Measurements from ENCODE around the gene ORC6. TPM values are rescaled to one million over a fixed set of nuclear protein-coding genes. Genes with fewer than 3 reads are reported as not detected.

Gene ORC6
- total RNA-seq, 1 donor from 2014 or later = 1.4 TPM

- H3K4me3 ChIP-seq = no peak overlapping the region
- intact Hi-C loops (cut with micrococcal nuclease) = no loop called here
- H3K4me1 ChIP-seq = peaks cover 76% of the 10 kb centered on the region
- no peaks in the 10 kb centered on the region for H3K9me3 ChIP-seq (replicated peaks)
- TF ChIP-seq CTCF (IDR thresholded peaks at IDR 0.05; ENCODE audit: borderline replicate concordance) = no peak
- DNase-seq = no peak
- H3K27ac ChIP-seq (replicated peaks) = peak overlapping the region; percentile 82
- H3K36me3 ChIP-seq = peaks cover 22% of the 10 kb centered on the region
- no peaks in the 10 kb centered on the region for H3K27me3 ChIP-seq (ENCODE audit: low read depth)
Measured at GRCh38 chr16:46714797-46715591, 25.5 kb downstream of the ORC6 start.

GRCh38 chr16:46715769-46716305 is 26.4 kb downstream of the ORC6 start:
- no peak overlapping the region for H3K4me3 ChIP-seq
- peaks cover 68% of the 10 kb centered on the region for H3K4me1 ChIP-seq
- no peaks in the 10 kb centered on the region for H3K27me3 ChIP-seq (ENCODE audit: low read depth)
- intact Hi-C loops (cut with micrococcal nuclease) = no loop called here
- DNase-seq = peak; percentile 78
- H3K9me3 ChIP-seq (replicated peaks) = no peaks in the 10 kb centered on the region
- peaks cover 24% of the 10 kb centered on the region for H3K36me3 ChIP-seq
- no peak for TF ChIP-seq CTCF (IDR thresholded peaks at IDR 0.05; ENCODE audit: borderline replicate concordance)
- H3K27ac ChIP-seq (replicated peaks) = peak overlapping the region; percentile 82

- H3K4me3 ChIP-seq = no peak overlapping the region
- H3K9me3 ChIP-seq (replicated peaks) = no peaks in the 10 kb centered on the region
- no peak for TF ChIP-seq CTCF (IDR thresholded peaks at IDR 0.05; ENCODE audit: borderline replicate concordance)
- H3K36me3 ChIP-seq = peaks cover 42% of the 10 kb centered on the region
- H3K4me1 ChIP-seq = peaks cover 49% of the 10 kb centered on the region
- intact Hi-C loops (cut with micrococcal nuclease) = no loop called here
- H3K27me3 ChIP-seq (ENCODE audit: low read depth) = no peaks in the 10 kb centered on the region
- H3K27ac ChIP-seq (replicated peaks) = peak overlapping the region; percentile 82
- DNase-seq = no peak
Measured at GRCh38 chr16:46717692-46718091, 28.2 kb downstream of the ORC6 start.

GRCh38 chr16:46718214-46718613 is 28.8 kb downstream of the ORC6 start:
- Histone ChIP-seq H3K4me1 (peaks cover 44% of the 10 kb centered on the region), H3K4me3 (no peak overlapping the region), H3K27ac (replicated peaks) (no peak overlapping the region), H3K27me3 (ENCODE audit: low read depth) (no peaks in the 10 kb centered on the region), H3K36me3 (peaks cover 46% of the 10 kb centered on the region), H3K9me3 (replicated peaks) (no peaks in the 10 kb centered on the region)
- intact Hi-C loops (cut with micrococcal nuclease) = no loop called here
- no peak for DNase-seq
- TF ChIP-seq CTCF (IDR thresholded peaks at IDR 0.05; ENCODE audit: borderline replicate concordance) = no peak

- intact Hi-C loops (cut with micrococcal nuclease) = no loop called here
Measured at GRCh38 chr16:46719528-46719927, 30.1 kb downstream of the ORC6 start.

More at GRCh38 chr16:46719528-46719927, 30.1 kb downstream of the ORC6 start:
- Histone ChIP-seq H3K4me1 (peaks cover 31% of the 10 kb centered on the region), H3K9me3 (replicated peaks) (no peaks in the 10 kb centered on the region), H3K27ac (replicated peaks) (no peak overlapping the region), H3K27me3 (ENCODE audit: low read depth) (no peaks in the 10 kb centered on the region), H3K36me3 (peaks cover 52% of the 10 kb centered on the region), H3K4me3 (no peak overlapping the region)
- no peak for DNase-seq
- TF ChIP-seq CTCF (IDR thresholded peaks at IDR 0.05; ENCODE audit: borderline replicate concordance) = no peak

Measured in left ventricle myocardium inferior (tissue), 1 donor.